Thoracic aorta (tissue), 2 donors: Measurements from ENCODE around the gene TPSB2. TPM values are rescaled to one million over a fixed set of nuclear protein-coding genes. Genes with fewer than 3 reads are reported as not detected.

Source experiments
- ATAC-seq: fragments of 150-250 bp; one replicate; pipeline ENCODE4 v1.8.0; 2017; ENCODE audit warnings: low read depth; ENCODE audit not compliant: insufficient number of reproducible peaks, low FRiP score
- DNase-seq: peaks from one replicate; pipeline ENCODE4 v3.0.0-alpha.2; 2020; ENCODE audit warnings: low spot score
- H3K27ac ChIP-seq, 2 donors: fragments of 200-600 bp; sonication (generic); 1 replicate in 1 of 2; 2 replicates in 1 of 2; pipeline ENCODE4 v1.5.1; 2016; ENCODE audit warnings: mild to moderate bottlenecking in 2 of 2, moderate library complexity in 2 of 2
- H3K27me3 ChIP-seq: fragments of 200-600 bp; sonication (generic); replicated peaks from 2 replicates; pipeline ENCODE4 v1.6.0; 2016; ENCODE audit warnings: mild to moderate bottlenecking; ENCODE audit not compliant: insufficient read depth
- H3K36me3 ChIP-seq: fragments of 200-600 bp; sonication (generic); one replicate; pipeline ENCODE4 v1.5.1; 2016
- H3K4me1 ChIP-seq, 2 donors: fragments of 200-600 bp; sonication (generic); 1 replicate in 1 of 2; 2 replicates in 1 of 2; pipeline versions ENCODE4 v1.5.1 to v1.6.0; 2016; ENCODE audit warnings: low read depth in 2 of 2, mild to moderate bottlenecking in 1 of 2; ENCODE audit not compliant: control insufficient read depth in 1 of 2
- H3K4me3 ChIP-seq: fragments of 200-600 bp; sonication (generic); 2 replicates; pipeline ENCODE4 v1.5.1; 2016; ENCODE audit warnings: mild to moderate bottlenecking
- H3K9me3 ChIP-seq: fragments of 200-600 bp; sonication (generic); 2 replicates; pipeline ENCODE4 v1.5.1; 2016
- total RNA-seq, 2 donors: library from RNA; depleted of rRNA; stranded (reverse); fragments of >200 nt; gene quantifications; one replicate each; pipeline versions ENCODE4 v1.1.0 to v1.2.3, GENCODE V29; 2016
- TF ChIP-seq, protein P1 (sequence below): fragments of 200-600 bp; sonication (generic); IDR thresholded peaks from one replicate; pipeline ENCODE4 v1.5.1; 2019; ENCODE audit warnings: antibody characterized with exemption

Gene TPSB2
- total RNA-seq, 2 donors from 2014 or later, result 58.3 to 198 TPM

- DNase-seq (no peak), ATAC-seq (no peak)
- Histone ChIP-seq H3K4me3 (no peak overlapping the region), H3K9me3 (no peaks in the 10 kb centered on the region), H3K4me1 (no peaks in the 10 kb centered on the region), H3K27me3 (no peaks in the 10 kb centered on the region), H3K36me3 (no peaks in the 10 kb centered on the region), H3K27ac (no peak overlapping the region)
- TF ChIP-seq, protein P1, sequence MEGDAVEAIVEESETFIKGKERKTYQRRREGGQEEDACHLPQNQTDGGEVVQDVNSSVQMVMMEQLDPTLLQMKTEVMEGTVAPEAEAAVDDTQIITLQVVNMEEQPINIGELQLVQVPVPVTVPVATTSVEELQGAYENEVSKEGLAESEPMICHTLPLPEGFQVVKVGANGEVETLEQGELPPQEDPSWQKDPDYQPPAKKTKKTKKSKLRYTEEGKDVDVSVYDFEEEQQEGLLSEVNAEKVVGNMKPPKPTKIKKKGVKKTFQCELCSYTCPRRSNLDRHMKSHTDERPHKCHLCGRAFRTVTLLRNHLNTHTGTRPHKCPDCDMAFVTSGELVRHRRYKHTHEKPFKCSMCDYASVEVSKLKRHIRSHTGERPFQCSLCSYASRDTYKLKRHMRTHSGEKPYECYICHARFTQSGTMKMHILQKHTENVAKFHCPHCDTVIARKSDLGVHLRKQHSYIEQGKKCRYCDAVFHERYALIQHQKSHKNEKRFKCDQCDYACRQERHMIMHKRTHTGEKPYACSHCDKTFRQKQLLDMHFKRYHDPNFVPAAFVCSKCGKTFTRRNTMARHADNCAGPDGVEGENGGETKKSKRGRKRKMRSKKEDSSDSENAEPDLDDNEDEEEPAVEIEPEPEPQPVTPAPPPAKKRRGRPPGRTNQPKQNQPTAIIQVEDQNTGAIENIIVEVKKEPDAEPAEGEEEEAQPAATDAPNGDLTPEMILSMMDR, result no peak
Measured at GRCh38 chr16:1210461-1210860, 19.5 kb downstream of the TPSB2 start.

GRCh38 chr16:1209081-1209480 is 20.9 kb downstream of the TPSB2 start:
- Histone ChIP-seq H3K9me3 (no peaks in the 10 kb centered on the region), H3K27me3 (no peaks in the 10 kb centered on the region), H3K4me3 (no peak overlapping the region), H3K36me3 (no peaks in the 10 kb centered on the region), H3K4me1 (no peaks in the 10 kb centered on the region), H3K27ac (no peak overlapping the region)
- DNase-seq, result no peak
- TF ChIP-seq, protein P1, result no peak
- ATAC-seq, result no peak

DNA sequence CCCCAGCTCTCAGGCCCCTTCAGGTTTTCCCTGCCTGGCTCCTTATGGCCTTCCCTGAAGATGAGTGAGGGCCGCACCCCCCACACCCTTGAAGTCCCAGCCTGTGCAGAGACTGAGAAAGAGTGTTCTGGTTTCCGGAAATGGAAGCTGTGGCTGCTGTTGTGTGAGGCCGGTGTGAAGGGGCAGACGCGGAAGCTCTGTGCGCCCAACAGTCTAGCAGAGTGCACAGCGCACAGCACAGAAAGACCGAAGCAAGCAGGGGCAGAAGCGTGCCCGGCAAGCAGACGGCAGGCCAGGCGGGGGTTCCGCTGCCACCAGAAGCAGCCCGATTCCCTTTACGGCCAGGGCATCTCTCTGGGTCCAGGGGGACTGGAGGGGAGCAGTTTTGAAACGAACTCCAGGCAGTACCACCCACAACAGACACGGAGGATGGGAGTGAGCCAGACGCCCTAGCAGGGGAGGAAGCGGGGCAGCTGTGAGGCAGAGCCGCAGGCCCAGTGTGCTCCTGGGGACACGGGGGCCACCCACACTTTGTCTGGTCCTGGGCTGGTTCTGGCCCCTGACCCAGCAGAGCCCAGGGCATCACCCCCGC is 21.6 kb downstream of the TPSB2 start:
- H3K36me3 ChIP-seq, result no peaks in the 10 kb centered on the region
- ATAC-seq (no peak), DNase-seq (no peak)
- no peaks in the 10 kb centered on the region for H3K4me1 ChIP-seq
- H3K27ac ChIP-seq, result no peak overlapping the region
- no peak overlapping the region for H3K4me3 ChIP-seq
- H3K27me3 ChIP-seq, result no peaks in the 10 kb centered on the region
- no peaks in the 10 kb centered on the region for H3K9me3 ChIP-seq
- TF ChIP-seq, protein P1, result no peak

- Histone ChIP-seq H3K9me3 (no peaks in the 10 kb centered on the region), H3K4me3 (no peak overlapping the region), H3K4me1 (no peaks in the 10 kb centered on the region), H3K27me3 (no peaks in the 10 kb centered on the region), H3K36me3 (no peaks in the 10 kb centered on the region), H3K27ac (no peak overlapping the region)
- ATAC-seq (no peak), DNase-seq (no peak)
- TF ChIP-seq, protein P1, result no peak
Measured at GRCh38 chr16:1206786-1207185, 23.2 kb downstream of the TPSB2 start.

DNA sequence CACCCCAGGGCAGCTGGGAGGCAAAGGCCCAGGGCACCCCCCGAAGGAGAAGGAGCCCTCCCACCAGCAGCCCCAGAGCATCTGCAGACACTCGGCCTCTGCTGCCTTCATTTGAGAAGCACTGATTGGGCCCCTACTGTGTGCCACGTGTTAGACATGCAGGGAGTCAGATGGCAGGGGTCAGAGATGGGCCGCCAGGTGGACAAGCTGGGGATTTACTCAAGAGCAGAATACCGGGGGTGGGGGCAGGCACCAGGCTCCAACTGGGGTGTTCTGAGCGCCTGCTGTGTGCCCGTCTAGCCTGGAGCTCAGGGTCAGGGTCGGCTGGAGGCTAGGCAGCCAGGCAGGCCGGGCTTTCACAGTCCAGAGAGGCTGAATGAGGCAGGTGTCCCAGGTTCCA is 23.7 kb downstream of the TPSB2 start:
- no peak for ATAC-seq
- Histone ChIP-seq H3K27ac (no peak overlapping the region), H3K4me1 (no peaks in the 10 kb centered on the region), H3K36me3 (no peaks in the 10 kb centered on the region), H3K4me3 (no peak overlapping the region), H3K9me3 (no peaks in the 10 kb centered on the region), H3K27me3 (no peaks in the 10 kb centered on the region)
- DNase-seq, result no peak
- TF ChIP-seq, protein P1, result no peak
